Posterior vena cava (tissue), 2 donors: ENCODE data around the gene CAMK1D. TPM values are rescaled to one million over a fixed set of nuclear protein-coding genes. Genes with fewer than 3 reads are reported as not detected.

Experiments used
- microRNA-seq, 2 donors: library from miRNA; unstranded; fragments of <30 nt; microRNA quantifications; one replicate each; pipeline ENCODE4 v1.2.0, GENCODE V29; 2020 to 2021; ENCODE audit warnings: borderline microRNAs expressed in 2 of 2
- total RNA-seq, 2 donors: library from RNA; stranded (reverse); fragmentation: NEBNext Ultra II Directional; extraction: Animal tissue kit (Norgen Biotek cat#: 25700); gene quantifications; one replicate each; pipeline ENCODE4 v1.2.1, GENCODE V29; 2021
- donor health status: DM: yes; HTN: yes; CAD: no.
- donor health status: DM: yes; HTN: yes; CAD: no.

CAMK1D gene
- total RNA-seq, 2 donors from 2014 or later, result 12.2 to 17.8 TPM

Small RNA genes lying within 50 kb of the gene (microRNA-seq; reads per million reads assigned to microRNA genes)
- gene MIR4480 (0 reads per million in 2 donors), gene MIR4481 (0 reads per million in 2 donors), gene MIR548Q (0 reads per million in 2 donors)

Other genes starting within 250 kb of the CAMK1D start
- gene SEC61A2, start 219.9 kb upstream of the CAMK1D start, total RNA-seq, result 1 to 10 TPM; 5.9 to 7.4 TPM
- gene NUDT5, start 153.7 kb upstream of the CAMK1D start, total RNA-seq, result 10 to 100 TPM; 22.4 to 25.2 TPM
- 10 to 100 TPM; 48.5 to 52.7 TPM for gene CDC123, start 153.4 kb upstream of the CAMK1D start, total RNA-seq